ENCODE measurements around the gene ETS1. TPM values are rescaled to one million over a fixed set of nuclear protein-coding genes. Genes with fewer than 3 reads are reported as not detected.

ETS1 gene
- total RNA-seq, 1 donor from 2014 or later: 55.9 TPM

- Mint-ChIP-seq H3K4me3 (peak overlapping the region; percentile 93), H3K4me1 (peaks cover 76% of the 10 kb centered on the region), H3K27me3 (ENCODE audit: low read depth) (peaks cover 95% of the 10 kb centered on the region), H3K36me3 (ENCODE audit: low read depth) (no peaks in the 10 kb centered on the region), H3K9me3 (no peaks in the 10 kb centered on the region), H3K27ac (ENCODE audit: unreplicated experiment) (peak overlapping the region; percentile 89)
- peak; percentile 82 for DNase-seq (ENCODE audit: low read depth, low spot score)
- TF ChIP-seq, protein P1, sequence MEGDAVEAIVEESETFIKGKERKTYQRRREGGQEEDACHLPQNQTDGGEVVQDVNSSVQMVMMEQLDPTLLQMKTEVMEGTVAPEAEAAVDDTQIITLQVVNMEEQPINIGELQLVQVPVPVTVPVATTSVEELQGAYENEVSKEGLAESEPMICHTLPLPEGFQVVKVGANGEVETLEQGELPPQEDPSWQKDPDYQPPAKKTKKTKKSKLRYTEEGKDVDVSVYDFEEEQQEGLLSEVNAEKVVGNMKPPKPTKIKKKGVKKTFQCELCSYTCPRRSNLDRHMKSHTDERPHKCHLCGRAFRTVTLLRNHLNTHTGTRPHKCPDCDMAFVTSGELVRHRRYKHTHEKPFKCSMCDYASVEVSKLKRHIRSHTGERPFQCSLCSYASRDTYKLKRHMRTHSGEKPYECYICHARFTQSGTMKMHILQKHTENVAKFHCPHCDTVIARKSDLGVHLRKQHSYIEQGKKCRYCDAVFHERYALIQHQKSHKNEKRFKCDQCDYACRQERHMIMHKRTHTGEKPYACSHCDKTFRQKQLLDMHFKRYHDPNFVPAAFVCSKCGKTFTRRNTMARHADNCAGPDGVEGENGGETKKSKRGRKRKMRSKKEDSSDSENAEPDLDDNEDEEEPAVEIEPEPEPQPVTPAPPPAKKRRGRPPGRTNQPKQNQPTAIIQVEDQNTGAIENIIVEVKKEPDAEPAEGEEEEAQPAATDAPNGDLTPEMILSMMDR (conservative IDR thresholded peaks at IDR 0.05): no peak
Observed at GRCh38 chr11:128522055-128522942, 65.1 kb downstream of the ETS1 start.

DNA sequence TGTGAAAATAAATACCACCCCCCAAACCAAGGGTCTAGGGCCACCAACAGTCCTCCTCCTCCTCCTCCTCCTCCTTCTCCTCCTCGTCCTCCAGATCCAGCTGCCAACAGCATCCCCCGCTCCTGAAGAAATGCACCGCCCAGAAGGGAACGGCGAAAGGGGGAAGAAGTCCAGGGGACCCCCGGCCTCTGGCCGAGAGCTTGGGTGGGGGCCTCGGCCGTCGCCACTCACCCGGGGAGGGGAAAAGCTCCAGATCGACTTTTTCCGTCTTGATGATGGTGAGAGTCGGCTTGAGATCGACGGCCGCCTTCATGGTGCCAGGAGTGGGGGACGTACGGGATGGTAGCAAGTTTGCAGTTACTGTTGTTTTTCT is 65.7 kb downstream of the ETS1 start:
- peaks cover 95% of the 10 kb centered on the region for H3K27me3 Mint-ChIP-seq (ENCODE audit: low read depth)
- H3K9me3 Mint-ChIP-seq: no peaks in the 10 kb centered on the region
- peaks cover 71% of the 10 kb centered on the region for H3K4me1 Mint-ChIP-seq

DNA sequence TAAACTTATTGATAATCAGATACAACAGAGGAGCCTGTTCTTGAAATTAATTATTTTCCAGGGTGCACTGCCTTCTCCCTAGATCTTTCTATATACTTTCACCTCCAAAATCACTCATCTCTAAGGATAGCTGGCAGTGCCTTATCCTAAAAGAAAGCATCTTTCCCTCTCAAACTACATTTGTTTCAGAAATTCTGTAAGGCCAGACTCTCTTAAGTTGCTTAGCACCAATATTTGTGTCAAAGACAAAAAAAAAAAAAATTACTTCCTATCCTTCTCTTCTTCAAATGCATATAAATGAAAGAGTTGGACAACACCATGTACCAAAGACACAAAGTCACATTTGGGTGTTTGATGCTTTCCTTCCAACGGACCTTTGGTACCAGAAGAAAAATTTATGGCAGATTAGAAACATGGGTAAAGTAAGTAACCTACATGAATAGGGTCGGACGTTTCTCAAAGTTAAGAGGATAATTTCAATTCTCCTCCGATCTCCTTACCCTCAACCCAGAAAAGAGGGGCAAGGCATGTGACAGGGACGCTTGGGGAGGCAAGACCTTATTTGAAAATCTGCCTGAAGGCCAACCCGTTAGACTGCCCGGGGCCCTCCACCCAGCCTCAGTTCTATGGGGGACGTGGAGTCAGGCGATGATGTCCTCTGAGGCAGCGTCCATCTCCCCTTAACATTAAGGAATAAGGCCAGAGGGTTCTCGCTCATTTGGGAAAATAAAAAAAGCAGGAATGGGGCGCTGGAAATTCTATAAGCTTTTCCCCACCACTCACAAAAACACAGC is 66.3 kb downstream of the ETS1 start:
- H3K27ac Mint-ChIP-seq (ENCODE audit: unreplicated experiment): no peak overlapping the region

More for the DNA sequence above, 65.7 kb downstream of the ETS1 start:
- TF ChIP-seq, protein P1 (conservative IDR thresholded peaks at IDR 0.05): no peak
- DNase-seq (ENCODE audit: low read depth, low spot score): peak; percentile 16
- Mint-ChIP-seq H3K4me3 (peak overlapping the region; percentile 93), H3K36me3 (ENCODE audit: low read depth) (no peaks in the 10 kb centered on the region), H3K27ac (ENCODE audit: unreplicated experiment) (no peak overlapping the region)

DNA sequence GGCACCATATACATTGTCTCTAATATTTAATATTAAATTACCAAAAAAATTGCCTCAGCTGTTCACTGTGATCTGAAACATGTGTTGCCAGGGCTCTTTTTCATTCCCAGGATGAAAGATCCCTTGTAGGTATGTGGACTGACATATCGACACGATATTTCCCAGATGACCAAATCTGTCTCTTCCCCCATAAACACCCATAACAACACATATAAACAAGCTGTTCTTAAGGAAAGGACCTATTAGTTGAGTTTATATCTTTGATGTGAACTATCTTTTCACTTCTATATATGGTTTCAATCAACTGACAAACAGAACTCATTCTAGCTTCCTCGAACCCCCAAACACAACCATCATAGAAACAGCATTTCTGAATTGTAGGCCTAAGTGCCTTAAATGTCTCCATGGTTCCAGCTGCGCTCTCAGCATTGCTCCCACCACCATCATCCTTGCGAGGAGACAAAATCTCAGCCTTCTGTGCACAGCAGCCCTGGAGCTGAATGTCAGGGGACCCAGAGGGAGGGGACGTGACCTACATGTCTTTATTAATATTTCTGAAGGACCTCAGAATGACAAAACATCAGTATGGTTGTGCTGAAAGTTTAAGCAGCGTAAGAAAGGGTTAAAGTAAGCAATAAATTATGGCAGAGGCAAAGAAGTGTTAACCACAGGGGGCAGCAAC is 67.0 kb downstream of the ETS1 start:
- Mint-ChIP-seq H3K27ac (ENCODE audit: unreplicated experiment) (no peak overlapping the region), H3K36me3 (ENCODE audit: low read depth) (no peaks in the 10 kb centered on the region), H3K4me1 (peaks cover 59% of the 10 kb centered on the region), H3K27me3 (ENCODE audit: low read depth) (peaks cover 95% of the 10 kb centered on the region), H3K9me3 (no peaks in the 10 kb centered on the region), H3K4me3 (peak overlapping the region; percentile 93)
- TF ChIP-seq, protein P1 (conservative IDR thresholded peaks at IDR 0.05): no peak
- DNase-seq (ENCODE audit: low read depth, low spot score): no peak

More for the DNA sequence above, 66.3 kb downstream of the ETS1 start:
- peaks cover 65% of the 10 kb centered on the region for H3K4me1 Mint-ChIP-seq
- H3K4me3 Mint-ChIP-seq: peak overlapping the region; percentile 93
- H3K9me3 Mint-ChIP-seq: no peaks in the 10 kb centered on the region
- H3K36me3 Mint-ChIP-seq (ENCODE audit: low read depth): no peaks in the 10 kb centered on the region
- TF ChIP-seq, protein P1 (conservative IDR thresholded peaks at IDR 0.05): peak; percentile 17
- peaks cover 95% of the 10 kb centered on the region for H3K27me3 Mint-ChIP-seq (ENCODE audit: low read depth)
- DNase-seq (ENCODE audit: low read depth, low spot score): no peak

DNA sequence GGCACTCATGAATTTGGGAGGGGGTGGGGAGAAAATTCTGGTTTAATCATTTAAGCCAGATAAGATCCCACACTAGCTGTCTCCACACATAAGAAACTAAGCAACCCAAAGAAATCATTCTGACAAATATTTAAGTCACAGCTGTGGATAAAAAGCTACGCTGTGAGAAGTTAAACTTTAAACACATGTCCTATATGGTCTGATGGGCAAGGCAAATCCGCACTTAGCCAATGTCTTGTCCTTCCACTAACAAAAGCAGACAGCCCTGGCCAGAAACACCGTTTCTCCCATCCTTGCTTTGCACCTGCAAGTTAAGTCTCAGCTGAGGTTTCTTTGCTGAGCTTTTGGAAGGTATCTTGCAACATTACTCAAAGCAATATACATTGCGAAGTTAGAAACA is 68.0 kb downstream of the ETS1 start:
- DNase-seq (ENCODE audit: low read depth, low spot score): no peak
- Mint-ChIP-seq H3K36me3 (ENCODE audit: low read depth) (no peaks in the 10 kb centered on the region), H3K27me3 (ENCODE audit: low read depth) (peaks cover 94% of the 10 kb centered on the region), H3K27ac (ENCODE audit: unreplicated experiment) (no peak overlapping the region), H3K4me3 (peak overlapping the region; percentile 43), H3K4me1 (peaks cover 62% of the 10 kb centered on the region), H3K9me3 (no peaks in the 10 kb centered on the region)
- TF ChIP-seq, protein P1 (conservative IDR thresholded peaks at IDR 0.05): no peak
